ENCODE results near the gene DEPP1. TPM values are rescaled to one million over a fixed set of nuclear protein-coding genes. Genes with fewer than 3 reads are reported as not detected.
A peak's percentile ranks its signal among the peaks of the same experiment; 100 is the strongest.

The DEPP1 gene
- total and polyA plus RNA-seq, 2 of the 13 experiments (the other 11 are each of a cell fraction or from before 2014, with no cell fraction given), result 14.8 to 270 TPM

DNA sequence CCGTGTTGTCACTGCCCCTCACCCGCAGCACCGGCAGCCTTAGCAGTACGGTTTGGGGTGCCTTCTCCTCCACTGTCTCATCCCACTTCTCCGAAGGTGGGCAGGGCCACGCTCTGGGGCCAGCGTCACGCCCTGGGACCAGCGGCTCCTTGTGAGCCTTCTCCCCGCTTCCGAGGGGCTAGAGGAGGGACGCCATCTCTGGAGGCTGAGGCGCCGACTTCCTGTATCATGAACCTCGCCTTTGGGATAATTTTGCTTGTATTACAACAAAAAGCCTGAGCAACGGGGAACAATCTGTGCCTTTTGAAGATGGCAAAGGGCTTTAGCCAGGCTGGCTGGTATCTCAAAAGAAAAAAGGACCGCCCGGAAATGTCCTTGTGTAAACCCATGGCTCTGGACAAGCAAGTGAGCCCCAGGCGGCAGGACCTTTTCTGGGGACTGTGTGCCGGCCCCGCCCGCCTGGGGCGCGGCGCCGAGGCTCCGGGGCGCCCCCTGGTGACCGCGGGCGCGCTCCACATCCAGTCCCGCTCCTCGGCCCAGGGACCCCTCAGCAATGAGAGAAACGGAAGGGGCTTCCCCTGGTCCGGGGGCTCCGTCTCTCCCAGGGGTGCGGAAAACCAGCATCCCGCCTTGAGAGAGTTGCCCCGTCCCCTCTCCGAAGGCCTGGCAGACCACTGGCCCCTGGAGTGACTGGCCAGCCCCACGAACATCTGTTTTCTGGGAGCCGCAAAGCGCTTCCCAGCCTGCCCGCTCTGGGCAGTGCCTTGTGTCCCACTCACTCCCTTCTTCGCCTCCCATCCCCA lies 3.8 kb downstream of the DEPP1 start (continued):
- TF ChIP-seq, protein P1, sequence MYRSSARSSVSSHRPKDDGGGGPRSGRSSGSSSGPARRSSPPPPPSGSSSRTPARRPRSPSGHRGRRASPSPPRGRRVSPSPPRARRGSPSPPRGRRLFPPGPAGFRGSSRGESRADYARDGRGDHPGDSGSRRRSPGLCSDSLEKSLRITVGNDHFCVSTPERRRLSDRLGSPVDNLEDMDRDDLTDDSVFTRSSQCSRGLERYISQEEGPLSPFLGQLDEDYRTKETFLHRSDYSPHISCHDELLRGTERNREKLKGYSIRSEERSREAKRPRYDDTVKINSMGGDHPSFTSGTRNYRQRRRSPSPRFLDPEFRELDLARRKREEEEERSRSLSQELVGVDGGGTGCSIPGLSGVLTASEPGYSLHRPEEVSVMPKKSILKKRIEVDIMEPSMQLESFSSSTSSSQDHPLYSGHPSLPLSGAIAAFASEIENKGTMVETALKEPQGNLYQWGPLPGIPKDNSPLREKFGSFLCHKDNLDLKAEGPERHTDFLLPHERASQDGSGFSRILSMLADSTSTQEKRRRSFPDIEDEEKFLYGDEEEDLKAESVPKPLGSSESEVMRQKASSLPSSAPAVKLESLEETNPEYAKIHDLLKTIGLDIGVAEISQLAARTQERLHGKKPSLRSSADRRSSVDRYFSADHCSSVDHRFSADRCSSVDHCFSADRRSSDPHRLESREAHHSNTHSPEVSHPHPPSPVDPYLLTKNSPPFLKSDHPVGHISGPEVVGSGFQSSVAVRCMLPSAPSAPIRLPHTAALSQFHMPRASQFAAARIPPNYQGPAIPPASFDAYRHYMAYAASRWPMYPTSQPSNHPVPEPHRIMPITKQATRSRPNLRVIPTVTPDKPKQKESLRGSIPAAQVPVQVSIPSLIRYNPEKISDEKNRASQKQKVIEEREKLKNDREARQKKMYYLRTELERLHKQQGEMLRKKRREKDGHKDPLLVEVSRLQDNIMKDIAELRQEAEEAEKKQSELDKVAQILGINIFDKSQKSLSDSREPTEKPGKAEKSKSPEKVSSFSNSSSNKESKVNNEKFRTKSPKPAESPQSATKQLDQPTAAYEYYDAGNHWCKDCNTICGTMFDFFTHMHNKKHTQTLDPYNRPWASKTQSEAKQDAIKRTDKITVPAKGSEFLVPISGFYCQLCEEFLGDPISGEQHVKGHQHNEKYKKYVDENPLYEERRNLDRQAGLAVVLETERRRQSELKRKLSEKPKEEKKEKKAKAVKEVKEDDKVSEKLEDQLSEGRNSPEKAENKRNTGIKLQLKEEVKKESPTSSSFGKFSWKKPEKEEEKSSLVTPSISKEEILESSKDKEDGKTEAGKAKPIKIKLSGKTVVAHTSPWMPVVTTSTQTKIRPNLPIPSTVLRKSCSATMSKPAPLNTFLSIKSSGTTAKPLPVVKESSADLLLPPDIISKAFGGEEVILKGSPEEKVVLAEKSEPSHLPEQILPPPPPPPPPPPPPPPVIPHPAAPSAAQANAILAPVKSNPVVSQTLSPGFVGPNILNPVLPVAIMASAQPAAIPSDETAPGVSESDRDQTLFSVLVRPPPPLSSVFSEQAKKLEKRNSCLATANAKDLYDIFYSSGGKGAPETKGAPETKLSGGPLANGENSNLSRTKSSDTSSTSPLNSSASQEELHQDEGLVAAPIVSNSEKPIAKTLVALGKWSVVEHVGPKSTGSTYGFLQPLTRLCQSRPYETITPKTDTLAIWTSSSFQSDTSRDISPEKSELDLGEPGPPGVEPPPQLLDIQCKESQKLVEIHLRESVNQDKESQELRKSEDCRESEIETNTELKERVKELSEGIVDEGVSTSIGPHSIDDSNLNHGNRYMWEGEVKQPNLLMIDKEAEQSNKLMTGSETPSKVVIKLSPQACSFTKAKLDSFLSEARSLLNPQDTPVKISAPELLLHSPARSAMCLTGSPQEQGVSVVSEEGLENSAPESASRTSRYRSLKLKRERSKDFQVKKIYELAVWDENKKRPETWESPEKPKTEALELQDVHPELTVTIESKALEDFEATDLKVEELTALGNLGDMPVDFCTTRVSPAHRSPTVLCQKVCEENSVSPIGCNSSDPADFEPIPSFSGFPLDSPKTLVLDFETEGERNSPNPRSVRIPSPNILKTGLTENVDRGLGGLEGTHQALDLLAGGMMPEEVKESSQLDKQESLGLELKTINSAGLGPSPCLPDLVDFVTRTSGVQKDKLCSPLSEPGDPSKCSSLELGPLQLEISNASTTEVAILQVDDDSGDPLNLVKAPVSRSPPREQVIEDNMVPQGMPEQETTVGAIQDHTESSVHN (CRISPR knock-in tag; IDR thresholded peaks at IDR 0.05), result no peak
- TF ChIP-seq ZNF30 (CRISPR knock-in tag; IDR thresholded peaks at IDR 0.05) (no peak), FOXA1 (IDR thresholded peaks at IDR 0.05) (no peak), FOXA1 (CRISPR knock-in tag; IDR thresholded peaks at IDR 0.05) (no peak), ZNF598 (CRISPR knock-in tag; IDR thresholded peaks at IDR 0.05; ENCODE audit: borderline replicate concordance) (no peak), ZNF816 (CRISPR knock-in tag; IDR thresholded peaks at IDR 0.05; ENCODE audit: borderline replicate concordance) (0 out of 2 replicates have a peak, but pooled peaks have one; percentile 51), ZNF432 (CRISPR knock-in tag; IDR thresholded peaks at IDR 0.05; ENCODE audit: borderline replicate concordance) (no peak), TCF7 (IDR thresholded peaks at IDR 0.05; ENCODE audit: low read depth) (peak; percentile 63), ELF3 (CRISPR knock-in tag; IDR thresholded peaks at IDR 0.05) (peak; percentile 55; the same call in 1 of the 2 replicates), AKAP8 (CRISPR knock-in tag; IDR thresholded peaks at IDR 0.05) (peak; percentile 83; the same call in 1 of the 2 replicates), MIXL1 (CRISPR knock-in tag; IDR thresholded peaks at IDR 0.05) (no peak), JARID2 (CRISPR knock-in tag; IDR thresholded peaks at IDR 0.05; ENCODE audit: insufficient replicate concordance) (no peak), PCBP1 (IDR thresholded peaks at IDR 0.05; ENCODE audit: borderline replicate concordance, low read depth, low read length) (peak; percentile 98), ZBTB7A (CRISPR knock-in tag; IDR thresholded peaks at IDR 0.05) (peak; percentile 91)
- TF ChIP-seq, protein P2, sequence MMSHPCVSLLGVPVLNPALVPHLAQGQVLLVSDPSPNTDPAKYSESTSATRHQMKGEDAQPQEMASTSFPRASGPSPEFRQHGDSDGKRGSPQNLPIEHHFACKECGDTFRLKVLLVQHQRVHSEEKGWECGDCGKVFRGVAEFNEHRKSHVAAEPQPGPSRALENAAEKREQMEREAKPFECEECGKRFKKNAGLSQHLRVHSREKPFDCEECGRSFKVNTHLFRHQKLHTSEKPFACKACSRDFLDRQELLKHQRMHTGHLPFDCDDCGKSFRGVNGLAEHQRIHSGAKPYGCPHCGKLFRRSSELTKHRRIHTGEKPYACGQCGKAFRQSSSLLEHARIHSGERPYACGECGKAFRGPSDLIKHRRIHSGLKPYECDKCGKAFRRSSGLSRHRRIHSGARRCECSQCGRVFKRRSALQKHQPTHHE (CRISPR knock-in tag; IDR thresholded peaks at IDR 0.05; ENCODE audit: borderline replicate concordance), result 0 out of 2 replicates have a peak, but pooled peaks have one; percentile 25
- TF ChIP-seq, protein P3, sequence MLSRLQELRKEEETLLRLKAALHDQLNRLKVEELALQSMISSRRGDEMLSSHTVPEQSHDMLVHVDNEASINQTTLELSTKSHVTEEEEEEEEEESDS (CRISPR knock-in tag; IDR thresholded peaks at IDR 0.05; ENCODE audit: borderline replicate concordance), result no peak
- TF ChIP-seq, protein P4, sequence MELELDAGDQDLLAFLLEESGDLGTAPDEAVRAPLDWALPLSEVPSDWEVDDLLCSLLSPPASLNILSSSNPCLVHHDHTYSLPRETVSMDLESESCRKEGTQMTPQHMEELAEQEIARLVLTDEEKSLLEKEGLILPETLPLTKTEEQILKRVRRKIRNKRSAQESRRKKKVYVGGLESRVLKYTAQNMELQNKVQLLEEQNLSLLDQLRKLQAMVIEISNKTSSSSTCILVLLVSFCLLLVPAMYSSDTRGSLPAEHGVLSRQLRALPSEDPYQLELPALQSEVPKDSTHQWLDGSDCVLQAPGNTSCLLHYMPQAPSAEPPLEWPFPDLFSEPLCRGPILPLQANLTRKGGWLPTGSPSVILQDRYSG (CRISPR knock-in tag; IDR thresholded peaks at IDR 0.05), result no peak
